NCI-H2171 (cell line): ENCODE measurements around the gene PMIS2.

Source experiments
- DNase-seq: peaks from one replicate; lab custom pipeline; 2025; lab: John Stamatoyannopoulos, UW

PMIS2 gene

GRCh38 chr19:35556846-35557538 is 29.0 kb upstream of the PMIS2 start:
- no peak for DNase-seq

- DNase-seq, result peak; percentile 71
Measured at GRCh38 chr19:35557539-35558399, 28.2 kb upstream of the PMIS2 start.

- DNase-seq, result no peak
Measured at GRCh38 chr19:35558400-35559280, 27.3 kb upstream of the PMIS2 start.

- DNase-seq, result no peak
Measured at GRCh38 chr19:35559281-35559659, 26.7 kb upstream of the PMIS2 start.

GRCh38 chr19:35559781-35560180 is 26.2 kb upstream of the PMIS2 start:
- DNase-seq, result no peak

- DNase-seq, result no peak
Measured at GRCh38 chr19:35560271-35560670, 25.7 kb upstream of the PMIS2 start.

GRCh38 chr19:35560677-35561076 is 25.3 kb upstream of the PMIS2 start:
- DNase-seq, result no peak

GRCh38 chr19:35561436-35561835 is 24.5 kb upstream of the PMIS2 start:
- DNase-seq, result no peak

GRCh38 chr19:35562336-35562735 is 23.6 kb upstream of the PMIS2 start:
- DNase-seq, result no peak

GRCh38 chr19:35562776-35563175 is 23.2 kb upstream of the PMIS2 start:
- no peak for DNase-seq

GRCh38 chr19:35563207-35563829 is 22.7 kb upstream of the PMIS2 start, which contains the start of gene ATP4A:
ATP4A (minus strand) TSS chr19:35563658; CDS start chr19:35563629, 29 bp downstream.
- DNase-seq, result no peak

GRCh38 chr19:35565016-35565856 is 20.7 kb upstream of the PMIS2 start:
- DNase-seq, result no peak

- DNase-seq, result no peak
Measured at GRCh38 chr19:35566738-35567137, 19.2 kb upstream of the PMIS2 start.

- DNase-seq, result no peak
Measured at GRCh38 chr19:35569281-35569781, 16.6 kb upstream of the PMIS2 start.

- no peak for DNase-seq
Measured at GRCh38 chr19:35571406-35571965, 14.5 kb upstream of the PMIS2 start.

GRCh38 chr19:35577918-35578317 is 8.1 kb upstream of the PMIS2 start:
- DNase-seq, result no peak

- no peak for DNase-seq
Measured at GRCh38 chr19:35578707-35579106, 7.3 kb upstream of the PMIS2 start.

- no peak for DNase-seq
Measured at GRCh38 chr19:35582760-35583159, 3.2 kb upstream of the PMIS2 start.

- no peak for DNase-seq
Measured at GRCh38 chr19:35587321-35587720, 1.3 kb downstream of the PMIS2 start.

- DNase-seq, result no peak
Measured at GRCh38 chr19:35590875-35591274, 4.9 kb downstream of the PMIS2 start.
